ENCODE data around the gene PSMA4.

DNA sequence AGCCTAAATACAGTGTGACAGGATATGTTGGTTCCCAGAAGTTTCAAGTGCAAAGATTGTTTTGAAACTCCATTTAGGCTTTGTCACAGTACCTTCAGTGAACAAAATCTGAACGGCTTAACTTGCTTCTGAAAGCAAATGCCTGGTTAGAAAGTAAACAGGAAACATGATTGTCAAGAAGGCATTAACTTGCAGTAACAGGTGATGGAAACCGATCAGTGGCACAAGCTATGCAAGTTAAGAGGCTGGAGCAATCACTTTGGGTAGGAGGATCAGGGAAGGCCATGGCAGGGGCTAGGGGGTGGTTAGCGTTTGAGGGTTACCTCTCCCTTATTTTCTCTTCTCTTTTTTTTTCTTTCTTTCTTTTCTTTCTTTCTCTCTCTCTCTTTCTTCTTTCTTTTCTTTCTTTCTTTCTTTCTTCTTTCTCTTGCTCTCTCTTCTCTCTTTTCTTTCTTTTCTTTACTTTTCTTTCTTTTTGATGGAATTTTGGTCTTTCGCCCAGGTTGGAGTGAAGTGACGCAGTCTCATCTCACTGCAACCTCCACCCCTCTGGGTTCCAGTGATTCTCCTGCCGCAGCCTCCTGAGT, 30.4 kb upstream of the PSMA4 start:
- TF ChIP-seq, protein P1, sequence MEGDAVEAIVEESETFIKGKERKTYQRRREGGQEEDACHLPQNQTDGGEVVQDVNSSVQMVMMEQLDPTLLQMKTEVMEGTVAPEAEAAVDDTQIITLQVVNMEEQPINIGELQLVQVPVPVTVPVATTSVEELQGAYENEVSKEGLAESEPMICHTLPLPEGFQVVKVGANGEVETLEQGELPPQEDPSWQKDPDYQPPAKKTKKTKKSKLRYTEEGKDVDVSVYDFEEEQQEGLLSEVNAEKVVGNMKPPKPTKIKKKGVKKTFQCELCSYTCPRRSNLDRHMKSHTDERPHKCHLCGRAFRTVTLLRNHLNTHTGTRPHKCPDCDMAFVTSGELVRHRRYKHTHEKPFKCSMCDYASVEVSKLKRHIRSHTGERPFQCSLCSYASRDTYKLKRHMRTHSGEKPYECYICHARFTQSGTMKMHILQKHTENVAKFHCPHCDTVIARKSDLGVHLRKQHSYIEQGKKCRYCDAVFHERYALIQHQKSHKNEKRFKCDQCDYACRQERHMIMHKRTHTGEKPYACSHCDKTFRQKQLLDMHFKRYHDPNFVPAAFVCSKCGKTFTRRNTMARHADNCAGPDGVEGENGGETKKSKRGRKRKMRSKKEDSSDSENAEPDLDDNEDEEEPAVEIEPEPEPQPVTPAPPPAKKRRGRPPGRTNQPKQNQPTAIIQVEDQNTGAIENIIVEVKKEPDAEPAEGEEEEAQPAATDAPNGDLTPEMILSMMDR (conservative IDR thresholded peaks at IDR 0.05), result no peak
- TF ChIP-seq ZFX (IDR thresholded peaks at IDR 0.05), result no peak
